Tibial artery (tissue), 4 donors: ENCODE measurements around the gene C2orf92.

Experiments used
- DNase-seq, 2 donors: peaks; one replicate each; pipeline ENCODE4 v3.0.0-alpha.2; 2019
- H3K27ac ChIP-seq, 2 donors: fragments of 200-600 bp; sonication (generic) in 1 of 2; 1 replicate in 1 of 2; 2 replicates in 1 of 2; pipeline ENCODE4 v1.5.1; 2018 to 2019; ENCODE audit warnings: mild to moderate bottlenecking in 1 of 2
- H3K27me3 ChIP-seq, 2 donors: fragments of 200-600 bp; sonication (generic) in 1 of 2; one replicate each; pipeline versions ENCODE4 v1.5.1 to v1.6.0; 2016 to 2019
- H3K36me3 ChIP-seq, 3 donors: fragments of 200-600 bp; sonication (generic) in 2 of 3; one replicate each; pipeline ENCODE4 v1.5.1; 2016 to 2019; ENCODE audit warnings: mild to moderate bottlenecking in 2 of 3
- H3K4me1 ChIP-seq, 4 donors: fragments of 200-600 bp; sonication (generic) in 2 of 4; 1 replicate in 3 of 4; 2 replicates in 1 of 4; pipeline ENCODE4 v1.5.1; 2016 to 2019
- H3K4me3 ChIP-seq, 2 donors: fragments of 200-600 bp; sonication (generic) in 1 of 2; 1 replicate in 1 of 2; 2 replicates in 1 of 2; pipeline ENCODE4 v1.5.1; 2018 to 2019; ENCODE audit warnings: mild to moderate bottlenecking in 2 of 2
- H3K9me3 ChIP-seq, 3 donors: fragments of 200-600 bp; sonication (generic) in 1 of 3; one replicate each; pipeline ENCODE4 v1.5.1; 2016 to 2019
- intact Hi-C: fragments of 100-400 bp; cut with DNase I; formaldehyde crosslinking; loops from one replicate; pipeline ENCODE4 v1.15.0; 2023; ENCODE audit warnings: low total_unique reads
- TF ChIP-seq, protein P1 (sequence below), 2 experiments: fragments of 200-600 bp in 1 of 2; fragments of 450-650 bp in 1 of 2; IDR thresholded peaks; one replicate each; pipeline ENCODE4 v1.5.1; 2017 to 2019; ENCODE audit warnings: antibody characterized with exemption in 2 of 2, mild to moderate bottlenecking in 1 of 2, moderate library complexity in 1 of 2

C2orf92 gene

DNA sequence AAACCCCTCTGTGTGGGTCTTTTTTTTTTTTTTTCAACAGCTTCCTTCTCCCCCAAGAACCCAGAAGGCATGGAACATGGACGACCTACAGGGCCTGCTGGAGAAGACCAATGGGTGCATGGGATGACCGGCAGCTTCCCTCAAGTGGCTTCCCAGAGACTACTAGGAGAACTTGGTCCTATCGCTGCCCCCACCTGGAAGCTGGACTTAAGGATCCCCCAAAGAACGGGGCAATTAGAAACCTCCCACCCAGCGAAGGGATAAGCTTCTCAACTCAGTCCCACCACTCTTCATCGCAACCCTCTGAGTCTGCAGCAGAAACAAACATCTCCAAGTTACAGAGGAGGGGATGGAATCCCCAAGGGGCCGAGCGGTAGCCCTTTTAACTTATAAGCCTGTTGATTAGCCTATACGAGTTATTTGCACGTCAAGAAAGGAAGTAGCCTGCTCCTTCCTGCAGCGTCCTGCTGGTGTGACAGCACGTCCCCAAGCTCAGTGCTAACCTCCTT is 7.1 kb upstream of the C2orf92 start:
- peaks cover 15 to 29% (median 20%) of the 10 kb centered on the region in 3 donors for H3K36me3 ChIP-seq
- no peaks in the 10 kb centered on the region for H3K9me3 ChIP-seq
- intact Hi-C loops, result loop anchor here (2.0 kb wide), 1 partner anchor 16 kb away; the partner anchor contains the start of gene COX5B
- TF ChIP-seq, protein P1, sequence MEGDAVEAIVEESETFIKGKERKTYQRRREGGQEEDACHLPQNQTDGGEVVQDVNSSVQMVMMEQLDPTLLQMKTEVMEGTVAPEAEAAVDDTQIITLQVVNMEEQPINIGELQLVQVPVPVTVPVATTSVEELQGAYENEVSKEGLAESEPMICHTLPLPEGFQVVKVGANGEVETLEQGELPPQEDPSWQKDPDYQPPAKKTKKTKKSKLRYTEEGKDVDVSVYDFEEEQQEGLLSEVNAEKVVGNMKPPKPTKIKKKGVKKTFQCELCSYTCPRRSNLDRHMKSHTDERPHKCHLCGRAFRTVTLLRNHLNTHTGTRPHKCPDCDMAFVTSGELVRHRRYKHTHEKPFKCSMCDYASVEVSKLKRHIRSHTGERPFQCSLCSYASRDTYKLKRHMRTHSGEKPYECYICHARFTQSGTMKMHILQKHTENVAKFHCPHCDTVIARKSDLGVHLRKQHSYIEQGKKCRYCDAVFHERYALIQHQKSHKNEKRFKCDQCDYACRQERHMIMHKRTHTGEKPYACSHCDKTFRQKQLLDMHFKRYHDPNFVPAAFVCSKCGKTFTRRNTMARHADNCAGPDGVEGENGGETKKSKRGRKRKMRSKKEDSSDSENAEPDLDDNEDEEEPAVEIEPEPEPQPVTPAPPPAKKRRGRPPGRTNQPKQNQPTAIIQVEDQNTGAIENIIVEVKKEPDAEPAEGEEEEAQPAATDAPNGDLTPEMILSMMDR (IDR thresholded peaks at IDR 0.05), result no peak
- H3K27ac ChIP-seq, result peak overlapping the region; percentile 89 to 93
- H3K27me3 ChIP-seq, result no peaks in the 10 kb centered on the region
- H3K4me1 ChIP-seq, result peaks cover 0 to 33% (median 27%) of the 10 kb centered on the region in 4 donors
- H3K4me3 ChIP-seq, result peak overlapping the region; percentile 68 to 77
- no peak for DNase-seq

DNA sequence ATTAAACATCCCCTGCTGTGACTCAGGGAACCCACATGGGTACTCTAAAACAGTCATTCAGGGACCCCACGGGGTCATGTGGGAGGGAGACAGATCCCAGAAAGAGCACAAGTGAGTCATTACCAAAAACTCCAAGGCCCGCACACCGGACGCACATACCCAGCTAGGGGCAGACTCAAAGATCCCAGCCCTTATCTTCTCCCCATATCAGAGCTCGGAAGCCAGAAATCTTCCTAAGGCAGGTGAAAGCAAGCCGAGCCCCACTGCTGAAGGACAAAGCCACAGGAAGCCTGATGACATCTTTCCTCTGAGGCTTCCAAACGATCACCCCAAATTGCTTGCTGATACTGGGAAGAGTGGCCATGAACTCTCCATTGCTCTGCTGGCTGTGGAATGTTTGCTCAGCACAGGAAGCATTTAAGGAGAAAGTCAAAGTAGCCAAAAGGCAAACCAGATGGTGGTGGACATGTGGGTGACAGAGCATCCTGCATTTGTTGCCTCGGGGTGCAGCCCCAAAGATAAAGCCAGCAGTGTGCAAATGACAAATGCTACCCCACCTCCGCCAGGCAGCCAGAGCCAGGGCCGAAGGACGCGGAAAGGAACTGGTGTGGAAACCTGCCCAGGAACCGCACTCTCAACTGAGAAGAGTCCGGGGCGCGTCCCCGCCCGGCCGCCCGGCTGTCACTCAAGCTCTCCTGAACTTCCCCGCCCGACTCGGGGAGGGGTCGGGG is 6.5 kb upstream of the C2orf92 start:
- peaks cover 0 to 33% (median 27%) of the 10 kb centered on the region in 4 donors for H3K4me1 ChIP-seq
- H3K36me3 ChIP-seq, result peaks cover 9 to 23% (median 14%) of the 10 kb centered on the region in 3 donors
- peak; percentile 68 to 84 for DNase-seq
- H3K9me3 ChIP-seq, result no peaks in the 10 kb centered on the region
- H3K27ac ChIP-seq, result peak overlapping the region; percentile 89 to 93
- intact Hi-C loops, result loop anchor here (2.0 kb wide), 1 partner anchor 16 kb away; the partner anchor contains the start of gene COX5B
- no peaks in the 10 kb centered on the region for H3K27me3 ChIP-seq
- TF ChIP-seq, protein P1 (IDR thresholded peaks at IDR 0.05), result no peak
- peak overlapping the region; percentile 68 to 77 for H3K4me3 ChIP-seq

- intact Hi-C loops, result loop anchor here (2.0 kb wide), 1 partner anchor 17 kb away; the partner anchor contains the start of gene COX5B
- H3K27me3 ChIP-seq, result no peaks in the 10 kb centered on the region
- DNase-seq, result no peak
Measured at GRCh38 chr2:97663626-97663961, 5.9 kb upstream of the C2orf92 start.

DNA sequence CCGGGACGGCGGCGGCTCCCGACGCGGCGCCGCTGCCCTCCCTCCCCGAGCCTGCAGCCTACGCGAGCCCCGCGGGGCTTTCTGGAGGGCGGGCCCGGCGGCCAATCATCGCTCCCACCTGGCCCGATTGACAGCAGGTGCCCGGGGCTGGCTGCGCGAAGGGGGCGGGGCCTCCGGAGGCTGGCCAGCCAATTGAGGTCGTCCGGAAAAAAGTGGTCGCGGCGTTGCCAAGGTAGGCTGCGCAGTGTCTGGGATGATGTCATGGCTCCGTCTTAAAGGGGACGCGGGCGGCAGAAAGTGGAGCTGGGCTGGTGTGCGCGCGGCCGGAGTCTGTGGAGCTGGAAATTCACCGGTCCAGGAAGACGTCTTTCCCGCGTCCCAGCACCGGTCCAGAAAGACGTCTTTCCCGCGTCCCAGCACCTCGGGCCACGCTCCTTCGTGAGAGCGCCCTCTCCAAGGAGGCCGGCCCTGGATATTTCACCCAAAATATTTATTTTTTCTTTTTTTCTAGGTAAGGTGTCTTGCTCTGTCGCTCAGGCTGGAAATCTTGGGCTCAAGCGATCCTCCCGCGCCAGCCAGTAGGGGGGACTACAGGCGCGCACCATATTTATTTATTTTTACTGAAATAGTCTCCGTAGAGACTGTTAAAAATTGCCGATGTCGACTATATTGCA is 5.4 kb upstream of the C2orf92 start, which contains the start of gene ACTR1B:
Gene ACTR1B (minus strand): TSS at position 83 of the 674 bp plus-strand sequence. CDS start 154 bp downstream, outside the sequence.
- Histone ChIP-seq H3K9me3 (no peaks in the 10 kb centered on the region), H3K36me3 (peaks cover under 1 to 13% (median 3%) of the 10 kb centered on the region in 3 donors), H3K27me3 (no peaks in the 10 kb centered on the region), H3K4me3 (peak within 1 kb of the TSS; percentile 68 to 77), H3K27ac (peak within 1 kb of the TSS; percentile 89 to 93), H3K4me1 (peaks cover 0 to 33% (median 27%) of the 10 kb centered on the region in 4 donors)
- intact Hi-C loops, result loop anchor here (2.0 kb wide), 1 partner anchor 17 kb away; the partner anchor contains the start of gene COX5B
- TF ChIP-seq, protein P1 (IDR thresholded peaks at IDR 0.05), result peak; percentile 47 to 53
- DNase-seq, result peak; percentile 97 to 99

More at GRCh38 chr2:97663626-97663961, 5.9 kb upstream of the C2orf92 start:
- Histone ChIP-seq H3K9me3 (no peaks in the 10 kb centered on the region), H3K4me1 (peaks cover 0 to 33% (median 27%) of the 10 kb centered on the region in 4 donors), H3K36me3 (peaks cover 6 to 18% (median 8%) of the 10 kb centered on the region in 3 donors), H3K27ac (peak overlapping the region; percentile 89 to 93), H3K4me3 (peak overlapping the region; percentile 68 to 77)
- TF ChIP-seq, protein P1 (IDR thresholded peaks at IDR 0.05), result peak in 1 of 2 experiments; percentile 16

- peak overlapping the region; percentile 68 to 77 for H3K4me3 ChIP-seq
- intact Hi-C loops, result no loop called here
- H3K27me3 ChIP-seq, result no peaks in the 10 kb centered on the region
- no peaks in the 10 kb centered on the region for H3K9me3 ChIP-seq
- H3K4me1 ChIP-seq, result peaks cover 0 to 33% (median 27%) of the 10 kb centered on the region in 4 donors
- peak overlapping the region; percentile 89 to 93 for H3K27ac ChIP-seq
- no peak for DNase-seq
- TF ChIP-seq, protein P1 (IDR thresholded peaks at IDR 0.05), result no peak
- peaks cover 0 to 8% (median 0%) of the 10 kb centered on the region in 3 donors for H3K36me3 ChIP-seq
Measured at GRCh38 chr2:97664636-97664970, 4.9 kb upstream of the C2orf92 start.
